Measurements from ENCODE around the gene SRF.

DNA sequence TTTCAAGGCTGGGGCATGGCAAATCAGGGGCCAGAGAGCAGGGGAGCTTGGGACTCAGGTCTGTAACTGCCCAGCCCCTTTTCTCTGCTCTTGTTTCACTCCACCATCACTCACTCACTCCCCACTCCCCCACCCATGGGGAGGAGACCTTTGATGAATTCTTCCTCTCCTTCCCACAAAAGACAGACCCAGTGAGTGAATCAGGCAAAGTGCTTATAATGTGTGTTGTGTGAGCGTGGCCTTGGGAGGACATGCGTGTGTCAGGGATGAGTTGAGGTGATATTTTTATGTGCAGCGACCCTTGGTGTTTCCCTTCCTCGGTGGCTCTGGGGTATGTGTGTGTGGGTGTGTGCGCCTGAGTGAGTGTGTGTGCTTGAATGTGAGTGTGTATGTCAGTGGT, 9.9 kb downstream of the SRF start:
- TF ChIP-seq, protein P1, sequence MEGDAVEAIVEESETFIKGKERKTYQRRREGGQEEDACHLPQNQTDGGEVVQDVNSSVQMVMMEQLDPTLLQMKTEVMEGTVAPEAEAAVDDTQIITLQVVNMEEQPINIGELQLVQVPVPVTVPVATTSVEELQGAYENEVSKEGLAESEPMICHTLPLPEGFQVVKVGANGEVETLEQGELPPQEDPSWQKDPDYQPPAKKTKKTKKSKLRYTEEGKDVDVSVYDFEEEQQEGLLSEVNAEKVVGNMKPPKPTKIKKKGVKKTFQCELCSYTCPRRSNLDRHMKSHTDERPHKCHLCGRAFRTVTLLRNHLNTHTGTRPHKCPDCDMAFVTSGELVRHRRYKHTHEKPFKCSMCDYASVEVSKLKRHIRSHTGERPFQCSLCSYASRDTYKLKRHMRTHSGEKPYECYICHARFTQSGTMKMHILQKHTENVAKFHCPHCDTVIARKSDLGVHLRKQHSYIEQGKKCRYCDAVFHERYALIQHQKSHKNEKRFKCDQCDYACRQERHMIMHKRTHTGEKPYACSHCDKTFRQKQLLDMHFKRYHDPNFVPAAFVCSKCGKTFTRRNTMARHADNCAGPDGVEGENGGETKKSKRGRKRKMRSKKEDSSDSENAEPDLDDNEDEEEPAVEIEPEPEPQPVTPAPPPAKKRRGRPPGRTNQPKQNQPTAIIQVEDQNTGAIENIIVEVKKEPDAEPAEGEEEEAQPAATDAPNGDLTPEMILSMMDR (IDR thresholded peaks at IDR 0.05), result no peak
- TF ChIP-seq POLR2A (IDR thresholded peaks at IDR 0.05), result no peak

Data from prostate gland (tissue), 2 donors.